Esophagus muscularis mucosa (tissue), 4 donors: Measurements from ENCODE around the gene EPHA6. TPM values are rescaled to one million over a fixed set of nuclear protein-coding genes. Genes with fewer than 3 reads are reported as not detected.

Experiments
- DNase-seq: peaks from one replicate; pipeline ENCODE4 v3.0.0-alpha.2; 2017; ENCODE audit errors: extremely low spot score
- H3K27ac ChIP-seq, 4 donors: fragments of 200-600 bp; sonication (generic); replicated peaks in 1 of 4; 1 replicate in 3 of 4; 2 replicates in 1 of 4; pipeline ENCODE4 v1.5.1; 2016 to 2019; ENCODE audit warnings: mild to moderate bottlenecking in 1 of 4
- H3K27me3 ChIP-seq, 4 donors: fragments of 200-600 bp; sonication (generic); one replicate each; pipeline versions ENCODE4 v1.5.1 to v1.6.0; 2016 to 2019
- H3K36me3 ChIP-seq, 4 donors: fragments of 200-600 bp; sonication (generic); one replicate each; pipeline ENCODE4 v1.5.1; 2016 to 2019
- H3K4me1 ChIP-seq, 4 donors: fragments of 200-600 bp; sonication (generic); one replicate each; pipeline ENCODE4 v1.5.1; 2016 to 2019
- H3K4me3 ChIP-seq, 4 donors: fragments of 200-600 bp; sonication (generic); 1 replicate in 2 of 4; 2 replicates in 2 of 4; pipeline ENCODE4 v1.5.1; 2016 to 2019; ENCODE audit warnings: mild to moderate bottlenecking in 4 of 4, moderate library complexity in 1 of 4
- H3K9me3 ChIP-seq, 4 donors: fragments of 200-600 bp; sonication (generic); 1 replicate in 3 of 4; 2 replicates in 1 of 4; pipeline ENCODE4 v1.5.1; 2016 to 2019
- EP300 ChIP-seq: sonication (generic); formaldehyde crosslinking; IDR thresholded peaks from one replicate; pipeline ENCODE4 v1.6.1; 2017; ENCODE audit warnings: antibody characterized with exemption
- POLR2A ChIP-seq: fragments of 450-650 bp; IDR thresholded peaks from one replicate; pipeline ENCODE4 v1.6.1; 2017; ENCODE audit warnings: antibody characterized with exemption, moderate library complexity, mild to moderate bottlenecking, low read depth
- POLR2AphosphoS5 ChIP-seq, 2 donors: sonication (generic); formaldehyde crosslinking; IDR thresholded peaks; one replicate each; pipeline ENCODE4 v1.6.1; 2017; ENCODE audit warnings: antibody characterized with exemption in 2 of 2
- WGBS: methylation state at CpG from one replicate; pipeline ENCODE4 v1.1.5; 2018; 5-methylcytosine and 5-hydroxymethylcytosine counted together
- intact Hi-C: fragments of 100-400 bp; cut with DNase I; formaldehyde crosslinking; loops from one replicate; pipeline ENCODE4 v1.15.1; 2023
- total RNA-seq, 4 donors: library from RNA; depleted of rRNA; stranded (reverse); fragments of >200 nt; gene quantifications; one replicate each; pipeline versions ENCODE4 v1.1.0 to v1.2.1, GENCODE V29; 2016
- TF ChIP-seq, protein P1 (sequence below), 3 experiments: fragments of 200-600 bp in 2 of 3; fragments of 450-650 bp in 1 of 3; sonication (generic) in 2 of 3; IDR thresholded peaks; one replicate each; pipeline ENCODE4 v1.5.1; 2017 to 2019; ENCODE audit warnings: antibody characterized with exemption in 3 of 3, mild to moderate bottlenecking in 2 of 3, moderate library complexity in 1 of 3

The EPHA6 gene
- total RNA-seq, 4 donors from 2014 or later = 1.8 to 8.3 (median 4.2) TPM

DNA sequence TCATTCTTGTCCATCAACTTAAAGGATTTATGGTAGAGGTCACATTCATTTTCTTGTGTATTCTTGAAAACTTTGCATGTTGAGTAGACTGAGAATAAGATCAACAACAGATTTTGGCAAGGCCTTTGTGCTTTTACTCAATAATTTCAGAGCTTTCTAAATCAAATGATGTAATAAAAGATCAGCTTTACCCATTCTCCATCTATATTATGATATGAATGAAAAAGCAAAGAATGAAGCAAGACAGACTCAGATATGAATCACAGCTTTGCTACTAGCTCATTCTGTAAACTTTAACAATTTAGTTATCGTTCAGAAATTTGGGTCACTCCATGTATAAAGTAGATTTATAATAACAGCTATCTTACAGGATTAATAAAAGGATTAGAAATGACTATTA, 674.3 kb downstream of the EPHA6 start:
- no peak for TF ChIP-seq EP300
- TF ChIP-seq POLR2AphosphoS5 (IDR thresholded peaks at IDR 0.05) = no peak
- TF ChIP-seq, protein P1, sequence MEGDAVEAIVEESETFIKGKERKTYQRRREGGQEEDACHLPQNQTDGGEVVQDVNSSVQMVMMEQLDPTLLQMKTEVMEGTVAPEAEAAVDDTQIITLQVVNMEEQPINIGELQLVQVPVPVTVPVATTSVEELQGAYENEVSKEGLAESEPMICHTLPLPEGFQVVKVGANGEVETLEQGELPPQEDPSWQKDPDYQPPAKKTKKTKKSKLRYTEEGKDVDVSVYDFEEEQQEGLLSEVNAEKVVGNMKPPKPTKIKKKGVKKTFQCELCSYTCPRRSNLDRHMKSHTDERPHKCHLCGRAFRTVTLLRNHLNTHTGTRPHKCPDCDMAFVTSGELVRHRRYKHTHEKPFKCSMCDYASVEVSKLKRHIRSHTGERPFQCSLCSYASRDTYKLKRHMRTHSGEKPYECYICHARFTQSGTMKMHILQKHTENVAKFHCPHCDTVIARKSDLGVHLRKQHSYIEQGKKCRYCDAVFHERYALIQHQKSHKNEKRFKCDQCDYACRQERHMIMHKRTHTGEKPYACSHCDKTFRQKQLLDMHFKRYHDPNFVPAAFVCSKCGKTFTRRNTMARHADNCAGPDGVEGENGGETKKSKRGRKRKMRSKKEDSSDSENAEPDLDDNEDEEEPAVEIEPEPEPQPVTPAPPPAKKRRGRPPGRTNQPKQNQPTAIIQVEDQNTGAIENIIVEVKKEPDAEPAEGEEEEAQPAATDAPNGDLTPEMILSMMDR (IDR thresholded peaks at IDR 0.05) = no peak
- TF ChIP-seq POLR2A = no peak
- H3K4me1 ChIP-seq = no peaks in the 10 kb centered on the region
- H3K27ac ChIP-seq = no peak overlapping the region
- DNase-seq = no peak
- 80% methylated on average over 1 of the region's 1 CpG for WGBS
- H3K36me3 ChIP-seq = no peaks in the 10 kb centered on the region
- H3K4me3 ChIP-seq = no peak overlapping the region
- intact Hi-C loops = no loop called here
- H3K27me3 ChIP-seq = no peaks in the 10 kb centered on the region
- H3K9me3 ChIP-seq = no peaks in the 10 kb centered on the region

- TF ChIP-seq POLR2AphosphoS5 (IDR thresholded peaks at IDR 0.05) (no peak), POLR2A (no peak), EP300 (no peak)
- TF ChIP-seq, protein P1 (IDR thresholded peaks at IDR 0.05) = no peak
- no peaks in the 10 kb centered on the region for H3K4me1 ChIP-seq
- no peak for DNase-seq
- H3K9me3 ChIP-seq = no peaks in the 10 kb centered on the region
- 94% methylated on average over 5 of the region's 5 CpGs for WGBS
- H3K27ac ChIP-seq = no peak overlapping the region
- no peaks in the 10 kb centered on the region for H3K27me3 ChIP-seq
- intact Hi-C loops = no loop called here
- H3K4me3 ChIP-seq = no peak overlapping the region
- no peaks in the 10 kb centered on the region for H3K36me3 ChIP-seq
These were observed 681.5 kb downstream of the EPHA6 start for GRCh38 chr3:97495896-97496295.

- WGBS = 97% methylated on average over 1 of the region's 1 CpG
- no peak overlapping the region for H3K27ac ChIP-seq
- no peak for DNase-seq
- H3K4me1 ChIP-seq = no peaks in the 10 kb centered on the region
- intact Hi-C loops = no loop called here
- no peak overlapping the region for H3K4me3 ChIP-seq
- no peak for TF ChIP-seq POLR2AphosphoS5 (IDR thresholded peaks at IDR 0.05)
- no peaks in the 10 kb centered on the region for H3K36me3 ChIP-seq
- H3K27me3 ChIP-seq = no peaks in the 10 kb centered on the region
- H3K9me3 ChIP-seq = no peaks in the 10 kb centered on the region
These were observed 682.7 kb downstream of the EPHA6 start for GRCh38 chr3:97497138-97497537.

DNA sequence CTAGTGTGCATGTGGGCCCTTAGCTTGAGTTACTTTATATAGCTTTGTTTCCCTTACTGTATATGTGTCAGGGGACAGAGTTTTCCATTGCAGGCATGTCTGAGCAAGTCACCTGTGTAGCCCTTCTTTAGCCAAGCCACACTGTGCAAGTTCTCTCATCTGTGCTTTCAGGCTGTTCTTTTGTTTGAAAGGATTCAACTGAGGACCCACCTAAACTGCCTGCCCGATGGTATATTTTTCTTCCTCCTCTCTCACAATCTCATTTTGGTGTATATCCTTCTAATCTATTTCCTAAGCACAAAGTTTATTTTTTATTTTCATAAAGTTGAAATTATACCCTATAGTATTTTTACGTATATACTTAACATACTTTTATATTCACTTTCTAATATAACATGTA, 690.1 kb downstream of the EPHA6 start:
- Histone ChIP-seq H3K4me3 (no peak overlapping the region), H3K36me3 (no peaks in the 10 kb centered on the region), H3K27ac (no peak overlapping the region), H3K27me3 (no peaks in the 10 kb centered on the region), H3K9me3 (peaks cover 0 to 31% (median 15%) of the 10 kb centered on the region in 4 donors), H3K4me1 (no peaks in the 10 kb centered on the region)
- 94% methylated on average over 2 of the region's 2 CpGs for WGBS
- intact Hi-C loops = no loop called here
- TF ChIP-seq EP300 (no peak), POLR2AphosphoS5 (IDR thresholded peaks at IDR 0.05) (no peak), POLR2A (no peak)
- TF ChIP-seq, protein P1 (IDR thresholded peaks at IDR 0.05) = no peak
- no peak for DNase-seq

DNA sequence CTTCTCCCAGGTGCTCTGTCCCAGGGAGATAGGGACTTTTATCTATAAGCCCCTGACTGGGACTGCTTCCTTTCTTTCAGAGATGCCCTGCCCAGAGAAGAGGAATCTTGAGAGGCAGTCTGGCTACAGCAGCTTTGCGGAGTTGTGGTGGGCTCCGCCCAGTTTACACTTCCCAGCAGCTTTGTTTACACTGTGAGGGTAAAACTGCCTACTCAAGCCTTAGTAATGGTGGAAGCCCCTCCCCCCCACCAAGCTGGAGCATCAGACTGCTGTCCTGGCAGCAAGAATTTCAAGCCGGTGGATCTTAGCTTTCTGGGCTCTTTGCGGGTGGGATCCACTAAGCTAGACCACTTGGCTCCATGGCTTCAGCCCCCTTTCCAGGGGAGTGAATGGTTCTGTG, 696.4 kb downstream of the EPHA6 start:
- H3K9me3 ChIP-seq = peaks cover 0 to 17% (median 2%) of the 10 kb centered on the region in 4 donors
- H3K4me1 ChIP-seq = no peaks in the 10 kb centered on the region
- TF ChIP-seq, protein P1 (IDR thresholded peaks at IDR 0.05) = no peak
- no peak for TF ChIP-seq EP300
- TF ChIP-seq POLR2A = no peak
- no peak for TF ChIP-seq POLR2AphosphoS5 (IDR thresholded peaks at IDR 0.05)
- no peaks in the 10 kb centered on the region for H3K27me3 ChIP-seq
- intact Hi-C loops = no loop called here
- no peak overlapping the region for H3K27ac ChIP-seq
- 85% methylated on average over 4 of the region's 4 CpGs for WGBS
- no peak for DNase-seq
- no peaks in the 10 kb centered on the region for H3K36me3 ChIP-seq
- H3K4me3 ChIP-seq = no peak overlapping the region
